ENCODE results near the gene SRSF2. TPM values are rescaled to one million over a fixed set of nuclear protein-coding genes. Genes with fewer than 3 reads are reported as not detected.
"Not testable (repeated sequence)": the region's sequence is repeated elsewhere in the genome, so short reads cannot be mapped to it uniquely, and the experiment has no call there.

The SRSF2 gene
- total RNA-seq, 1 donor from 2014 or later = 121 TPM

DNA sequence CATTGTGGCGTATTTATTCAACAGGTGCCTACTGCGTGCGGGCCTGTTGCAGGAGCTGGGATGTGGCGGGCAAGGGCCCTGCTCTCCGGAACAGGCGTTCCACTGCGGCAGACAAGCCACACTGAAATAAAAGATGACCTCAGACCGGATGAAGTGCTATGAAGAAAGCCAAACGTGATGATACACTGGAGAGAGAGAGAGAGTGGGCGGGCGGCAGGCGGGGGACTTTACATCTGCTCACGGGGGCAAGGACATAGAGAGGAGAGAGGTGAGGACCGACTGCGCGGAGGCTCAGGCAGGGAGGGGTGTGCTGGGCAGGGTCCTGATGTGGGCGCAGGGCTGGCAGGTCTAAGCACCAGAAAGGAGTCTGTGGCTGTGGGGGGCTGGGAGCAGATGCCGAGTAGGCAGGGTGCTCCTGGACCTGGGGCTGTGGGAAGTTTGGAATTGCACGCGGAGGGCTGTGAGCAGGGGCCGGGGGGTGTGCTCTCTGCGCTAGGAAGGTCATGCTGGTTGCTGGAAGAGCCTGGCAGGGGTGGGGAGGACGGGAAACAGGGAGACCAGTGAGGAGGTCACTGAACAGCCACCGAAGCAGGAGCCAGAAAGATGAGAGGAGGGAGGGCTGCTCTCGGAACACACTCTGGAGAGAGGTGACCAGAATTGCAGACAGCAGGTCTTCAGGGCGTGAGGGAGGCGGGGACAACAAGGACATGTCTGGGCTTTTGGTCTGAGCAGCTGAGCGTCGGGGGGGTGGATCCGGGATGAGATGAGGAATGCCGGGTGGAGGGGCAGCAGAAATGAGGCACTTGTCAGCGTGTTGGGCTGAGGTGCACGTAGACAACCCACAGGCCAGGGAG lies 36.3 kb downstream of the SRSF2 start:
- DNase-seq (ENCODE audit: low read depth) = no peak

DNA sequence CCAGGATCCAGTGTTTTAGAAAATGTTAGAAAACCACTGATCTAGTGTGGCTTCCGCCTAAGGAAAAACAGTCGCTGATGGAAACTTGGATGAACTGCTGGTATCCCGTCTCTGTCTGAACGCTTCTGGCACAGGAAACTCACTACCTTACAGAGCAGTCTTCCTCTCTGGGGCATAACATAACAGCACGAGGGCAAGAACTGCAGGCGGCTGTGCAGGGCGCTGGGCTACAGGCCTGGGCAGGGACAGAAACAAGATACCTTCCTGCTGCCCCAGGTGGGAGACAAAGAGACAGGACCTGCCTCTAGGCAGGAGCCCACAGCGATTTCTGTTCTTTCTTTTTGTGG lies 36.9 kb downstream of the SRSF2 start:
- DNase-seq (ENCODE audit: low read depth) = no peak

DNA sequence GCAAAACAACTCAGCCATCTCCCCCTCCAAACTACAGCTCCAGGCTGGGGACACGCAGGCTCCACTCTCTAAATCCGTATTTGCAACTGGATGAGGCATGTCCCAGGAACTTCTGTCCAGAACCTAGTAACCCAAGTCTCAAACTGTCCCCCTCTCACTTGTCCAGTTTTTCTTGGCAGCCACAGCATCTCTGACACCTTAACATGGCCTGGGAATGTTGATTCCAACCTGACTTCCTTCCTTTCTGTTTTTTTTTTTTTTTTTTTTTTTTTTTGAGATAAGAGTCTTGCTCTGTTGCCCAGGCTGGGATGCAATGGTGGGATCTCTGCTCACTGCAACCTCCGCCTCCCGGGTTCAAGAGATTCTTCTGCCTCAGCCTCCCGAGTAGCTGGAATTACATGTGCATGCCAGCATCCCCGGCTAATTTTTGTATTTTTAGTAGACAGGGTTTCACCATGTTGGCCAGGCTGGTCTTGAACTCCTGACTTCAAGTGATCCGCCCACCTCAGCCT lies 38.6 kb downstream of the SRSF2 start:
- DNase-seq (ENCODE audit: low read depth) = not testable (repeated sequence)

DNA sequence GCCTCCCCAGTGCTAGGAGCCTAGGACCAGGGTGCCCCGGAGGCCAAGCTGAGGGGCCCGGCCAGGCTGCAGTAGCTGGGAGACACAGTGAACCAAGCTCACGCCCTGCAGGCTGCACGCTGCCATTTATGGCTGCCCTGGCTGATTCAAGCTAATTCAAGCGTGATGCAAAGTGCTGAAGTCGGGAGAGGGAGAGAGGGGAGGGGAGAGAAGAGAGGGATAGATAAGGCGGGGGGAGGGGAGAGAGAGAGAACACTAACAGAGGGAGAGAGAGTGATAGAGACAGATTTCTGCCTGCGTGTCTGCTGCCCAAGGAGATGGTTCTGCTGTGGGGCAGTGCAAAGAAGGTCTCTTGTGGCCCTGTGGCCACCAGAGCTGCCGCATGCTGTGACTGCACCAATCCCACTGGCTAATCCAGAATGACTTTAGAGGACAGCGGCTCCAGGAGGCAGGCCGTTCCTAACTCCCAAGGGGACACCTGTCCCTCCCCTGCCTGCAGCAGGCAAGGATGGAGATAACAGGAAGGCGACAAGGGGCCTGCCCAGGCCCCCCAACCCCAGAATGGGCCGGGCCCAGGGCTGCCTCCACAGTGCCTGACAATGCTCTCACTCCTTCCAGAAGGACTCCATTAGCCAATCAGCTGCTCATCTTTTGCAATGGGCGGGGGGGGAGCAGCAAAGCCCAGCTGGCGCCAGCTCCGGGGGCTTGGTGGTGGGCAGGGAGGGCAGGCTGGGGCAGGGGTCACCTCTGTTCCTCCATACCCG lies 39.2 kb downstream of the SRSF2 start:
- DNase-seq (ENCODE audit: low read depth) = peak; percentile 54

DNA sequence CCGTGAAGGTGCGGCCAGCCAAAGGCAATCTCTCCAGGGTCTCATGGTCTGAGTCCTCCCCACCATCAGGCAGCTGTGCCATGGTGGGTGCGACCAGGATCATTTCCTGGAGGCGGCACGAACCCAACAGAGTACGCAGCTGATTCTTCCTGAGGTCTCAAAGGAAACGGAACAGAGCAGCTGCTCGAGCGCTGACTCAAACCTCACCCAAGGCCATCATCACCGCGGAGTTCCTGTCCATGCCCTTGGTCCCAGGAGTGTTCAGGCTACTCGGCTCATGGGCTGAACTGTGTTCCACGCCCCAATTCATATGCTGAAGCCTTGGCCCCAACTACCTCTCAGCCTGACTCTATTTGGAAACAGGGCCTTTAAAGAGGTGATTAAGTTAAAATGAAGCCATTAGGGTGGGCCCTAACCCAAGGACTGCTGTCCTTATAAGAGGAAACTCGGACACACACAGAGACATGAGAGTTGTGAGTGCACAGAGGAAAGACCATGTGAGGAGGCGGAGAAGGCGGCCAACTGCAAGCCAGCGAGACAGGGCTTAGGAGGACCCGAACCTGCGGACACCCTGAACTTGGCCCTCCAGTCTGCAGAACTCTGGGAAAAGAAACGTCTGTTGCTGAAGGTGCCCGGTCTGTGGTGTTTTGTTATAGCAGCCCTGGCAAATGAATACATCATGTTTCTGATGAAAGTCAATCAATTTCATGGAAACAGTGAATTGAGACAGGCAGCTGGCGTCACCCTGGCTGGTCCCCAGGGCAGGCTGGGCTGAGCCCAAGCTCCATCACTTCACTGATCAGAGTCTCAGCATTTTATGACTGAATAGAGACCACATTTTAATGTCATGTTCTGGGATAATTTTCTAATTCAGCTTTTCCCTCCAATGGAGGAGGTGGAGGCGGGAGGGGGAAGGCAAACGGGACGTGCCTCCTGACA lies 40.1 kb downstream of the SRSF2 start:
- DNase-seq (ENCODE audit: low read depth) = no peak

DNA sequence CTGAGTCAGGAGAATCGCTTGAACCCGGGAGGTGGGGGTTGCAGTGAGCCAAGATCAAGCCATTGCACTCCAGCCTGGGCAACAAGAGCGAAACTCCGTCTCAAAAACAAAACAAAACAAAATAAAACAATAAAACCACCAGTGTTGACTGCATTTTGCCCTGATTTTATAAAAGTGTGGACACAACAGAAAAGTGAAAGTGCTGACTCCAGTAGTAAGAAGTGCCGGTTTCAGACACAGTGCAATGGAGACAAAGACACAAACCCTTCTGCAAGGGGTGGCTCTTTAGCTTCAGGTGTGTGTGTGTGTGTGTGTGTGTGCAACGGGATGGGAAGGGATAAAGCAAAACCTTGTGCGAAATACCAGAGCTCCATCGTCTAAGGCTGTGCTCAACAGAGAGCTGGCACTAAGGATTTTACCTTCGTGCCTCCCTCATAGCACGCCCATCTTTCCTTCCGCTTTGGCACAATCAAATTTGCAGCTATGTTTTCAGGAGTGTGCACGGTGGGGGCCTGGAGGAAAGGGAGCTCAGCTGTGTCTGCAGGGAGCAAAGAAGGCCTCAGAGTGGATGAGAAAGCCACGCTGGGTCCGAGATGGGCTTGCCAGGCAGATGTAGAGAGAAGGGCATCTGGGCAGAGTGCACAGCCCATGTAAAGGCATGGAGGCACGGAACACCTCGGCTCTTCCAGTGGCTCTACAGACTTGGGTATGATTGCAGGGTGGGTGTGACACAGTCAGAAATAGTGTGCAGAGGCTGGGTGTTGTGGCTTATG lies 41.9 kb downstream of the SRSF2 start:
- DNase-seq (ENCODE audit: low read depth) = no peak

DNA sequence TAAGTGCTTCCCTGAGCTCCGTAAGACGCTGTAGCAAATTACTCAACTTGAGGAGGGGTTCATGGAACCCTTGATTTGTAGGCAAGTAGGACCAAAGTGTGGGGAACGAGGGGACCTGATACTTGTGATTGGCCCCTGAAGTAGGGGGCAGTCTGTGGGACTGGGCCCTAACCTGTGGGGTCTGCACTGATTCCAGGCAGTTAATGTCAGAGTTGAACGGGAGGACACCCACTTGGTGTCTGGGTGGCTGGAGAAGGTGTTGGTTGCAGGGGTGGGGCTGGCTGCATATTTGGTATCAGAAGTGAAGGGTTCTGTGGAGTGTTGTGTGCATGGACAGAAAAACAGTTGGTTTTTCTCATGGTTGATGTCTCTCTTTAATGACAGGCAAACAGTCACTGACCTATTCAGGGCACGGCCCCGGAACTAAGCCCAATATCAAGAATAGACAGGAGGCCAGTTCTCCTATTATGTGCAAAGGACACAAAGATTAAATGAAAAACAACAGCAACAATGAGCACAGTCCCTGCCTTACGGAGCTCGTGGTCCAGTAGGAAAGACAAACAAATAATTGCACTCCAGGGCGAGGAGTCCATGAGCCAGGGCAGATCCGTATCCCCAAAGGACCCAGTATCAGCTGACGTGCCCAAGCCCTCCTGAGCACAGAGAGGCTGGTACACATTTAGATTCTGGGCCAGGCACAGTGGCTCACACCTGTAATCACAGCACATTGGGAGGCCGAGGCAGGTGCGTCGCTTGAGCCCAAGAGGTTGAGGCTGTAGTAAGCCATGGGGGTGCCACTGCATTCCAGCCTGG lies 45.5 kb downstream of the SRSF2 start:
- DNase-seq (ENCODE audit: low read depth) = no peak

DNA sequence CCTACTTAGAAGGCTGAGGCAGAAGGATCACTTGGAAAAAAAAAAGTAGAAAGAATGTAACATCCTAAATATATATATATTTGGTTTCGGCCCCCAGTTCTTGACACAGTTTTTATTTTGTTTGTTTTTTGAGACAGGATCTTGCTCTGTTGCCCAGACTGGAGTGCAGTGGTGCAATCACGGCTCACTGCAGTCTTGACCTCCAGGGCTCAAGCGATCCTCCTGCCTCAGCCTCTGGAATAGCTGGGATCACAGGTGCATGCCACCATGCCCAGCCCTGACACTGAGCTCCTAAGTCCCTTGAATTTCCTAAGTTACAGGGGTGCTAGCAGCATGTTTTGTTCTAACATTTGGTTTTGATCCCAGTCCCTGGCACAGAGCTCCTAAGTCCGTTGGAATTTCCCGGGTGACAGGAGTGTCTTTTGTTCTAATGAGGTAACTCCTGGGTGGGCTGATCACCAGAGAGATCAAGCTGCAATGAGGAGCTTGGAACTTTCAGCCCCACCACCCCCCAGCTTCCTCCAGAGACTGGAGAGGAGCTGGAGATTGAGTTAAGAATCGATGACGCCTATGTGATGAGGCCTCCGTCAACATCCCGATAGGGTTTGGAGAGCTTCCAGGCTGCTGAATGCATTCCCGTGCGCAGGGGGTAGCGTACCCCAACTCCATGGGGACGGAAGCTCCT lies 46.4 kb downstream of the SRSF2 start:
- no peak for DNase-seq (ENCODE audit: low read depth)

DNA sequence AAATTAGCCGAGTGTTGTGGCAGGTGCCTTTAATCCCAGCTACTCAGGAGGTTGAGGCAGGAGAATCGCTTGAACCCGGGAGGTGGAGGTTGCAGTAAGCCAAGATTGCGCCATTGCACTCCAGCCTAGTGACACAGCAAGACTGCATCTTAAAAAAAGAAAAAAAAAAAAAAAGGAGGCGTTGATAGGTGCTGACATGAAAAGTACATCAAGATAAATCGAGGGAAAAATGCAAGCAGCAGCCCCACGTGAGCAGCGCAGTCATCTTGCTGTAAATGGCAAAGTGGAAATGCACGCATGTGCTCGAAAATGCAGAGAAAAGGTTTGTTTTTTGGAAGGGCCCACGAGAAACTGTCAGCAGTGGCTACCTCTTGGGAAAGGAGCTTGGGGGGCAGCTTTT lies 47.3 kb downstream of the SRSF2 start:
- no peak for DNase-seq (ENCODE audit: low read depth)

DNA sequence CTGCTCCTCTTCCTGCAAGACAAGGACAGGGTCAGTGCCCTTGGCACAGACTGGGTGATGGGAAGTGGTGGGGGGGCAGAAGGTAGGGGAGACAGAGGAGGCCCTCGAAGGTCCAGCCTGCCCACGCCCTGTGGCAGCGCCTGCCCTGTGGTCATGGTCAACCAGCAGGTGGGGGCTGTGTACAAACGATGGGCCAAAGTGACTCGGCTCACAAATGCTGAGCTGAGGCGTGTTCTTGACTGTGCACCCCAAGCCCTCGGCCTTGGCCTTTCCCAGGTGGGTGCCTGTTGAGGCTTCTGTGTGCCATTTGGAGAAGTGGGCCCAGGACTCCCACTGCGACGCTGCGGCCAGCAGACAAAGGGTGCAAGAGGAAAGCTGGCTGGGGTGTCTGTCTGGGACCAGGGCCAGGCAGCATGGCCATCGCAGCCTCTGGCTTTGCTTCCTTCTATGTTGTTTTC lies 48.9 kb downstream of the SRSF2 start:
- no peak for DNase-seq (ENCODE audit: low read depth)

DNA sequence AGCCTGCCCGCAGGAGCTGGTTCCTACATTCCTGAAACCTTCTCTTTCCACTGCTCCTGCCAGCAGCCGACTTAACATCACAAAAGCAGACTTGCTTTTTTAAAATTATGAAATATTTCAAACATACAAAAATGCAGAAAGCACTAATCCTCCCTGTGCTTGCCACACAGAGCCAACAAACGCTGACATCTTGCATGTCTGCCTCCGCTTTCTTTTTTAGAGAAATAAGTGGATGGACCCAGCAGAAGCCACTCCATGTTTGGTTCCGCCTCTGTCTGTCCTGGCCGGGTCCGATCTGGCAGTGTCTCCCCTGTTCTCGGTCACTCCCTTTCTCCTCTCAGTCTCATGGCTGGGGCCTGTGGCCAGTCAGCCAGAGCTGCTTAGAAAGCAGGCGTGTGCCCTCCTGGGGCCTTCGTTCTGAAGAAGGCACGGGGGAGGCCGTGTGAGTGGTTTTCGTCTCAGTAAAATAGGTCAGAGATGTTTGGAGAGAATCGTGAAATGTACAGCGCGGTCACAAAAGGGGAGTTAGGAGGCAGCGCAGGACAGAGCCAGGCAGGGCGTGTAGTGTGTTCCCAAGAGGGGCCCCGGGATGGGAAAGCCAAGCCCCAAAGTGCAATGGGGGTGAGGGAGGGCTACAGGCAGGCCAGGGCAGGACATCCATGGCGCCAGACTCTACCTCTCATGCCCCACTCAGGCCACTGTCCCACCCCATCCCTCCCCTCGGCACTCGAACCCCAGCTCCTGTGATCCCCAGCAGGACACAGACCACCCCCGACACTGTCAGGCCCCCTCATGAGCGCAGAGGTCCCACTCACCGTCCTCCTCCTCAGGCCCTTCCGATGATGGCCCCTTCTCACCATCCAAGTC lies 49.6 kb downstream of the SRSF2 start:
- DNase-seq (ENCODE audit: low read depth) = no peak

DNA sequence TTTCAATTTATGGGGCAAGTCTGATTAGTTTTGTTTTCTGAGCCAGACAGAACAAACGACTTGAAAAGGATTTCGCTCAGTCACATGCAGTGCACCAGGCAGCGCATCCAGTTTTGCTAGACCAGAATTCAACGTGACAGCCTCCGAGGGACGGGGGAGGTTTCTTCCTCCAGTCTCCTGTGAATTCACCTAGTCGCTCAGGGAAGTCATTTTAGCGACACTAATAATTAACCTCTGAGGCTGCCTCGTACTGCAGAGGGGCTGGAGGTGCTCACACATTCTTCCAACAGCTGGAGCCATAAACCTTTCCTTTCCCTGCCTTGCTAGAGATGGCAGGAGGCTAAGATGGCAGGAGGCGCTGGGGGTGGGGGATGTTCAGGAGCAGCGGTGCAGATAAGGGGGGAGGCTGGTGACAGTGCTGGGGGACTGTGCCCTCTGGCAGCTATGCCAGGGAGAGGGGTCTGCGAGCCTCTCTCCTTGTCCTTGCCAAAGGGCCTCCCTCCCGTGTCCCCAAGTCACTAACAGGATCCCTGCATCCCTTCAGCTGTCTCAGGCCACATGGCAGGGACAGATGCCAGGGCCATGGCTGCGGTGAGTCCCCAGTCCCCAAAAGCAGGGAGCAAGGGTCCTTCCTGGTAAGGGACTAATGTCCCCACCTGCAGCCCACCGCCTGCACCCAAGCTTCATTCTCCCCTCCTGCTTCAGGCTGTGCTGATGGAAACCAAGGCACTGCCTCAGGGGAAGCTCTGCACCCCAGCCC lies 50.4 kb downstream of the SRSF2 start:
- peak; percentile 35 for DNase-seq (ENCODE audit: low read depth)

DNA sequence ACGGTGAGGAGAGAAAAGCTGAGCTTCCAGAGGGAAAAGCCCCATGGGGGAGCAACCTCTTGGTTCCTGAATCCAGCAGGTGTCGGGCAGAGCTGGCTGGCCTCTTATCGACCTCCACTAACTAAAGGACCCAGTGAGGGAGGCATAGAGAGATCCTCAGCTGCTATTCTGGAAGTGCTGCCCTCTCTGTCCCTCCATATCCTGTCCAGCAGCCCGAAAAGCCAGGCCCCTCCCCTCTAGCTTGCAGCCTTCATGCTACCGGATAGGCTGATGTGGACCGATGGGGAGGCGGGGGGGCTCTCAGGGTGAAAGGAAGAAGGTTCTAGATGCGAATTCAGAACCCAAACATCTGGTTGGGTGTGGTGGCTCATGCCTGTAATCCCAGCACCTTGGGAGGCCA lies 51.3 kb downstream of the SRSF2 start:
- DNase-seq (ENCODE audit: low read depth) = no peak

DNA sequence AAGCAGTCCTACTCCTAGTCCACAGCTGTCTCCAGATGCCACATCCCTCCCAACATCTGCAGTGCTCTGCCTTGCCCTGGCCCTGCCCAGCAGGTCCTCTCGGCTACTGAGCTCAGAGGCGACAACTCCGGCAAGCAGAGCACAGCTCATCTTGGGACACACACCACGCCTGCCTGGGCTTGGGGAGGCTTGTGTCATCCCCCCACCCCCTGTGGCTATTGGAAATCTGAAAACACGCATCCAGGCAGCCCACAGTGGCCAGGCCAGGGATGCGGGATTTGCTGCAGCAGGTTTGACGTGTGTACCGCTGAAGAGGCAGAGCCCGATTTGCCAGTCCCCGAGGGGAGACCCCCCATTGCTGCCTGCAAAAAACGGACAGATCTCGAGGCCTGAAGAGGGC lies 51.8 kb downstream of the SRSF2 start:
- no peak for DNase-seq (ENCODE audit: low read depth)

DNA sequence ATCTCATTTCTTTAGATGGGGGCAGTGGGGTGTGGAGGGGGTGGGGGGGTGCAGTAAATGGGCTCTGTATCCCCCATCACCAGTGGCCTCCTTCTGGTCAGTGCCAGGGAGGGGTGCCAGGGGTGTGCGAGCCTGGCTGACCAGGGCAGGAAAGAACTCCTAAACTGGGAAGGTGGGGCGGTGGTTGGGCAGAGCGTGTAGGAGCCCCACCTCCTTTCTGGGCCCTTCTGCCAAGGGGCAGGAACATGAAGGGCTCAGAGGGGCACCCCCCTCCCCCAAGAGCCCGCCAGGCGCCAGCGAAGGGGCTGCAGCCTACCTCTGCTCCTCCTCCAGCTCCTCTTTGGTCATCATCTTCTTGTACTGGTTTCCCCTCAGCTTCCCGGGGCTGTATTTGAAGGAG lies 52.4 kb downstream of the SRSF2 start:
- DNase-seq (ENCODE audit: low read depth) = no peak

Data from renal cortical epithelial cell (primary cell).